Activated CD4-positive, alpha-beta T cell treated with anti-CD3 and anti-CD28 coated beads, Interleukin-2, amount 50 U/mL, for 24 hours (primary cell): ENCODE measurements around the gene MCCD1.

ENCODE experiments used
- DNase-seq, 2 donors: peaks; one replicate each; pipeline ENCODE4 v3.0.0-alpha.2; 2020; ENCODE audit warnings: low read depth in 1 of 2, low spot score in 1 of 2

The MCCD1 gene

GRCh38 chr6:31541658-31542521 lies 13.1 kb downstream of the MCCD1 start, which contains the start of gene DDX39B:
Gene DDX39B, minus strand, starts transcription at chr6:31542003. Its CDS starts 1,471 bp downstream, at chr6:31540532.
- DNase-seq: peak; percentile 83 to 94

DNA sequence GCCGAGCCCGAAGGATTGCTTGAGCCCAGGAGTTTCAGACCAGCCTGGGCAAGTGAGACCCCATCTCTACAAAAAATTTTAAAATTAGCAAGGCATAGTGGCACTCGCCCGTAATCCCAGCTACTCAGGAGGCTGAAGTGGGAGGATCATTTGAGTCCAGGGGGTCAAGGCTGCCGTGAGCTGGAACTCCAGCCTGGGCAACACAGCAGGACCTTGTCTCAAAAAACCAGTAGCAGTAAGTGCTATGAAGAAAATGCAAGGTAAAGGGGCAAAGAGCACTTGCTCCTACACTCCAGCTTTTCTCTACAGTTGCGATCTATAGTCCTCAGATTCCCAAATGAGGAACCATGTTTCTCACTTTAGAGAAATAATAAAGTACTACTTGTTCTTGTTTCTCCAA lies 14.9 kb downstream of the MCCD1 start:
- no peak for DNase-seq

DNA sequence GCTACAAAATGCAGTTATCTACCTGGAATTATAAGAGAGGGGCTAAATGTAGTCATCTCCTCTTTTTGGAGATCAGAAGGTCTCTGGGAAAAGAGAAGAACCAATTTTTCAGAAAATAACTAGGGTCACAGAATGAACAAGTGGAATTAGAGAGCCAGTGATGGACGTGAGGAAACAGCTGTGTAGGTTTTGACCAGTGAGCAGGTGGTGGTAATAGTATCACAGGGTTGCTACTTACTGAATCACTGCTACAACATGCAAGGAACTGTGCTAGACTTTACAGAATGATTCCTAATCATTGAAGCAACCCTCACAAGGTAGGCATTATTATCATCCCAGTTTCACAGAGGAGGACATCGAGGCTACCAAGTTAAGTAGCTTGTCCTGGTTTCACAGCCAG lies 15.9 kb downstream of the MCCD1 start:
- no peak for DNase-seq

DNA sequence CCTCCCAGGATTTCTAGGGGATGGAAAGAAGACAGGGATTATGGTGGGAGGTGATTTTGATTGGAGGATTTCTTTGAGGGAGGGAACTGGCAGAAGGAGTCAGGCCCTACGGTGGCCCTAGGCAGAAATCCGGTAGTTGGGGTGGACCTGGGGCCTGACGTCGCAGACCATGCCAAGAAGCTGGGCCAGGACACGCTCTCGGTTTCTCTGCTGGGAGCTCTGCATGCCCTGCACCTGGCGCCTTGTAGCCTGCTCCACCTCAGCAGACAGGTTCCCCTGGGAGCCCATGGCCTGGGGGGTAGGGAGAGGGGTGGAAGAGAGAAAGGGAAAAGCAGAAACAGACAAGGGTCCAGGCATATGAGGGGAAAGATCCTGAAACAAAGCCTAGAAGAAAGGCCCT lies 16.5 kb downstream of the MCCD1 start:
- DNase-seq: no peak

DNA sequence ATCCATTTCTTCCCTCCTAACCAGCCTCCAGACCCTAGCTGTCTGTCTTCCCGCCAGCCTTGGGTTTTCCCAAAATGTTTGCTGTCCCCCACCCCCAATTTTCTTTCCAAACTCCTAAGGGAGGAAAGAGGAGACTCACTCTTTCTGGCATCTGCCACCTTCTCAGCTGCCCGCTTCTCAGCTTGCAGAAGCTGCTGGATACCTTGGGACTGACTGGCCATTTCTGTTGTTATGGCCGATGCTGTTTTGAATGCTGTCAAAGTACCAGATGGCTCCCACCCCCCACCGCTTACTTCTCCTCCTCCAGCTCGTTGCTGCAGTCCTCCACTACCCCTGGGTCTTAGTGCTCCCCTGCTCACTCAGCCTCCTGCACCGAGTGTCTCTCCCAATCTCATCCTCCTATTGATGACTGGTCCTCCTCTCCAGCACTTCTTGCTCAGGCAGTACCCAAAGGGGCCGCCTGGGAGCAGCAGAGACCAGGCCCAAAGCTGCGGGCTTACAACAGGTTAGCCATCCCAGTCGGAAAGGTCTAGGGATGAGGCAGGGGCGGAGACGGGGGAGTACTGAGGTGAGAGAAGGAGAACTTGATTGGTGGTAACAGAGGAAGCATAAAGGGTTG lies 17.7 kb downstream of the MCCD1 start, which contains the start of gene ATP6V1G2:
TSS of gene ATP6V1G2 (minus strand) at position 270 of the 619 bp plus-strand sequence. CDS start at position 221, 49 bp downstream.
- peak; percentile 77 to 83 for DNase-seq

- DNase-seq: peak; percentile 77 to 91
These were observed 18.4 kb downstream of the MCCD1 start, which contains the start of gene NFKBIL1 for GRCh38 chr6:31546958-31547726. Gene NFKBIL1, plus strand, starts transcription at chr6:31547608. Its CDS starts 87 bp downstream, at chr6:31547695.

DNA sequence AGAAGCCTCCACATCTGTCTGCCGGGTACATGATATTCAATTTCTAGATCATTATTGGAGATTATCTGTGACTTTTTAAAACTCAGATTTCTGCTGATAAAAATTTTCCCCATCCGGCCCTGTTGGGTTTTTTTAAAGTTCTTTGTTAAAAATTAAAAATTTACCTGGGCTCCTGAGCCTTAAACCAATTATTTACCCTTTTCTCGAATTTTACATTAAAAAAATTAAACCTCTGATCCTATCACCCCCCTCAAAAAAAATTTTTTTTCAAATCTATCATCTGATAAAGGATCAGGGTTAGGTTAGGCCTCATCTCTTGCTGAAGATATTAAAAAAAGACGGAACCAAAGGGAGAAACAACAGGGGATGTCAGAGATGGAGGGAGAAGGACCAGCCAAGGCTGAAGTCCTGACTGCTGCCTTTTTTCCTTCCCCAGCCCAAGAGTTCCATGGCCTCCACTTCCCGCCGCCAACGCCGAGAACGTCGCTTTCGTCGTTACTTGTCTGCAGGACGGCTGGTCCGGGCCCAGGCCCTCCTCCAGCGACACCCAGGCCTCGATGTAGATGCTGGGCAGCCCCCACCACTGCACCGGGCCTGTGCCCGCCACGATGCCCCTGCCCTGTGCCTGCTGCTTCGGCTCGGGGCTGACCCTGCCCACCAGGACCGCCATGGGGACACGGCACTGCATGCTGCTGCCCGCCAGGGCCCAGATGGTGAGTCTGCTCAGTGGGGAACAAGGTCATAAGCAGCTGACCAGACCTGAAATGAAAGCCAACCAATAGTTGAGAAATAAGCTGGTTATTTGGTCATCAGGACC lies 19.2 kb downstream of the MCCD1 start:
- no peak for DNase-seq

- no peak for DNase-seq
These were observed 19.7 kb downstream of the MCCD1 start for GRCh38 chr6:31548544-31548873.

GRCh38 chr6:31551371-31551770 lies 22.6 kb downstream of the MCCD1 start:
- DNase-seq: peak in 1 of 2 donors; percentile 60

DNA sequence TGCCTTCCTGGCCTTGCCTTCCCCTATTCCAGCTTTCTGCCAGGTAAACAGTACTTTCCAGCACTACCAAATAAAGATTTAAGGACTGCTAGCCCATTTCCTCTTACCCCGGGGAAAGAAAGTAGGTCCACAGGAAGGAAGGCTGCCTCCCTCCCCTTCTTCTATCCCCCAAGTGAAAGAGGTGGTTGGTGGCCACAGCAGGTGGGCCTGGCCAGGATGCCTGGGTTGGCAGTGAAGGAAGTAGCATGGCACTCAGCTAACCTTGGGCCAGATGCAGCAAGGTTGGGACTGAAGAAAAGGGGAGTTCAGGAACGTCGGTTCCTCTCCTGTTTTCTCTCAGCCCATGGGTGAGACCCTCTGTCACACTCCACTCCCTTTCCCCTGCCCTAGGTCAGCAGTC lies 27.5 kb downstream of the MCCD1 start:
- DNase-seq: no peak

DNA sequence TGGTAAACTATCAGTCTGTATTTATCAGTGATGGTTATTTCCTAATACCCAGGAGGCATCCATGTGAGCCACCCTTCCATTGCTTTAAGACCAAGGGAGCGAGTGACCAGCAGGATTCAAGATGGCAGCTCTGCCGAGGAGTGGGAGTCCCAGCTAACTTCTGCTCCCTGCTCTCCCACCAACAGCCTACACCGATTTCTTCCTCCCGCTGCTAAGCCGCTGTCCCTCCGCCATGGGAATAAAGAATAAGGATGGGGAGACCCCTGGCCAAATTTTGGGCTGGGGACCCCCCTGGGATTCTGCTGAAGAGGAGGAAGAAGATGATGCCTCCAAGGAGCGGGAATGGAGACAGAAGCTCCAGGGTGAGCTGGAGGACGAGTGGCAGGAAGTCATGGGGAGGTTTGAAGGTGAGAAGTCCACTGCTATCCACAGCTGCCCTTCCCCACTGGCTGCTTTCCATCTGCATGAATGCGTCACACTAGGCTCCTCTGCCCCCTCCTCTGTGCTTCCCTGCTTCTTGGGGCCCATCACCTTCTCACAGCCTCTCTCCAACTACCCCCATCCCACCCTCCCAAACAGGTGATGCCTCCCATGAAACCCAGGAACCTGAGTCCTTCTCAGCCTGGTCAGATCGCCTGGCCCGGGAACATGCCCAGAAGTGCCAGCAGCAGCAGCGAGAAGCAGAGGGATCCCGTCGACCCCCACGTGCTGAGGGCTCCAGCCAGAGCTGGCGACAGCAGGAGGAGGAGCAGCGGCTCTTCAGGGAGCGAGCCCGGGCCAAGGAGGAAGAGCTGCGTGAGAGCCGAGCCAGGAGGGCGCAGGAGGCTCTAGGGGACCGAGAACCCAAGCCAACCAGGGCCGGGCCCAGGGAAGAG lies 28.9 kb downstream of the MCCD1 start:
- DNase-seq: no peak

- DNase-seq: no peak
These were observed 29.5 kb downstream of the MCCD1 start for GRCh38 chr6:31558318-31558625.

- DNase-seq: peak in 1 of 2 donors; percentile 77
These were observed 30.1 kb downstream of the MCCD1 start for GRCh38 chr6:31558631-31559500.

DNA sequence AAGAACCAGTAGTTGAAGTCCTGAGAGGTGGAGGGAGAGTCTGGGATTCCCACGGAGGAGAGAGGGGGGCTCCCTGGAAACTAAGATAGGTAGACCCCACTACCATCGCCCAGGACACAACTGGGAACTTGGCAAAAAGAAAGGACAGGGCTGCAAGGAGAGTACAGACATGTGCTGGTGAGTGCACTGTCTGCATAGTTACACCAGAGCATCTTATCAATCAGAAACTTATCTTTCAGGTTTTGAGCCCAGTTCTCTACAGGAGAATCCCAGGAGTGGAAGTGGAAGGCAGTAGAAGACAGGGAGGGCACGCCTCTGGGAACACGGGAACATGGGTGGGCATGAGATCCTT lies 30.8 kb downstream of the MCCD1 start:
- no peak for DNase-seq

DNA sequence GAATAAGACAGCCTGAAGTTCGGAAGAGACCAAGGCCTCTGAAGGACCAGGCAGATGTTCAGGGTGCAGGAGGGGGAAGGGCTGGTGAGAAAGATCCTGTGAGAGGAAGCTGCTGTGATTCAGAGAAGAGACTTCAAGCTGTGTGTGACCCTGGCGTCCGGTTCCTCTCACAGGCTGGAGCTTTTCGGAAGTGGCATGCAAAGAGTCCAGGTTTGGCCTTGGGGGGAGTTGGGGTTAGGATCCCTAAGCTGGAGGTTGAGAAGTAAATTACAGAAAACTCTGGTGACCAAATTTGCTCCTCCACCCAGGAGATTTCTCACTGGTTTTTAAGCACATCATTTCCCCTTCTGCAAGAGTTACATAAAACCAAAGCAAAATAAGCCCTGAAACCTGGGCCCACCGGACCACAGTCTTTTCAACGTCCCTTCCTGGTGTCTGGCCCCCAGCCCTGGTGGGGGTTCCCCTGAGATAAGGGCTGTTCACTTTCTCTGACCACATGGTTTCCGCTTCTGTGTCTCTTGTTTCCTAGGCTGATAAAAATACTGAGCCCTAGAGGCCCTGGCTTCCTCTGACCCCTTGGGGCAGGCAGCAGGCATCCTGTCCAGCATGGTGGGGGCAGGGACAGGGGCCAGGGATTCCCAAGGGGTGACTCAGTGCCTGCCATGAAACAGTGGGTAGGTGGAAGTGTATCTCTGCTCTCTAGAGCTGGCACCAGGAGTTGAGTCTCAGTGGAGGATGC lies 31.4 kb downstream of the MCCD1 start:
- DNase-seq: no peak

- DNase-seq: no peak
These were observed 31.9 kb downstream of the MCCD1 start for GRCh38 chr6:31560697-31561058.

- no peak for DNase-seq
These were observed 39.0 kb downstream of the MCCD1 start for GRCh38 chr6:31567531-31568370.

GRCh38 chr6:31568537-31568961 lies 39.8 kb downstream of the MCCD1 start:
- DNase-seq: peak in 1 of 2 donors; percentile 80
